Cardiac muscle cell (in vitro differentiated cells and primary cell): ENCODE results near the gene GID8. TPM values are rescaled to one million over a fixed set of nuclear protein-coding genes. Genes with fewer than 3 reads are reported as not detected.

Experiments
- DNase-seq, 2 donors: peaks; one replicate each; pipeline versions ENCODE4 v3.0.0 to v3.0.0-alpha.2; 2010 to 2017; ENCODE audit warnings: low read depth in 1 of 2, low spot score in 1 of 2
- H3K27ac ChIP-seq: fragments of 200-600 bp; sonication (generic); 2 replicates; pipeline ENCODE4 v1.5.1; 2016
- H3K27me3 ChIP-seq: fragments of 200-600 bp; sonication (generic); 2 replicates; pipeline ENCODE4 v1.6.0; 2016; ENCODE audit warnings: control low read depth
- H3K36me3 ChIP-seq: fragments of 200-600 bp; sonication (generic); 2 replicates; pipeline ENCODE4 v1.5.1; 2016; ENCODE audit warnings: control low read depth
- H3K4me1 ChIP-seq: fragments of 200-600 bp; sonication (generic); 2 replicates; pipeline ENCODE4 v1.8.1; 2017; ENCODE audit warnings: low read depth, mild to moderate bottlenecking, mixed run types
- H3K4me3 ChIP-seq: fragments of 200-600 bp; sonication (generic); 2 replicates; pipeline ENCODE4 v1.5.1; 2016; ENCODE audit warnings: mild to moderate bottlenecking
- H3K9me3 ChIP-seq: fragments of 200-600 bp; sonication (generic); 2 replicates; pipeline ENCODE4 v1.5.1; 2017; ENCODE audit warnings: low read depth, mild to moderate bottlenecking, control low read depth
- CTCF ChIP-seq: IDR thresholded peaks from 2 replicates; pipeline ENCODE4 v1.5.1; 2012; ENCODE audit warnings: low read depth, mild to moderate bottlenecking, low read length
- polyA plus RNA-seq: library from polyadenylated mRNA; unstranded; fragments of >200 nt; fragmentation: Nextera tagmentation; extraction: Ambion mirVana; gene quantifications from 2 replicates; pipeline ENCODE4 v1.2.1, GENCODE V29; 2016
- total RNA-seq: library from RNA; depleted of rRNA; stranded (reverse); fragments of >200 nt; gene quantifications from 2 replicates; pipeline ENCODE4 v1.2.3, GENCODE V29; 2016

Gene GID8
- total and polyA plus RNA-seq, 2 experiments from 2014 or later, result 24.5 to 49.5 TPM

GRCh38 chr20:62943396-62943795 is 5.4 kb downstream of the GID8 start:
- no peaks in the 10 kb centered on the region for H3K9me3 ChIP-seq
- no peak overlapping the region for H3K4me3 ChIP-seq
- no peak for TF ChIP-seq CTCF
- DNase-seq, result no peak
- no peak overlapping the region for H3K27ac ChIP-seq
- H3K27me3 ChIP-seq, result no peaks in the 10 kb centered on the region
- peaks cover 21% of the 10 kb centered on the region for H3K4me1 ChIP-seq
- H3K36me3 ChIP-seq, result peaks cover 45% of the 10 kb centered on the region

GRCh38 chr20:62944184-62944583 is 6.2 kb downstream of the GID8 start:
- no peak overlapping the region for H3K27ac ChIP-seq
- peaks cover 45% of the 10 kb centered on the region for H3K36me3 ChIP-seq
- no peaks in the 10 kb centered on the region for H3K9me3 ChIP-seq
- H3K27me3 ChIP-seq, result no peaks in the 10 kb centered on the region
- no peak for TF ChIP-seq CTCF
- DNase-seq, result no peak
- H3K4me1 ChIP-seq, result peaks cover 17% of the 10 kb centered on the region
- no peak overlapping the region for H3K4me3 ChIP-seq

- H3K27me3 ChIP-seq, result no peaks in the 10 kb centered on the region
- TF ChIP-seq CTCF, result no peak
- no peak overlapping the region for H3K4me3 ChIP-seq
- H3K27ac ChIP-seq, result no peak overlapping the region
- H3K4me1 ChIP-seq, result peaks cover 11% of the 10 kb centered on the region
- peaks cover 45% of the 10 kb centered on the region for H3K36me3 ChIP-seq
- H3K9me3 ChIP-seq, result no peaks in the 10 kb centered on the region
- DNase-seq, result no peak
Measured at GRCh38 chr20:62944746-62945145, 6.8 kb downstream of the GID8 start.

GRCh38 chr20:62945771-62946339 is 7.9 kb downstream of the GID8 start:
- Histone ChIP-seq H3K36me3 (peaks cover 45% of the 10 kb centered on the region), H3K27ac (no peak overlapping the region), H3K9me3 (no peaks in the 10 kb centered on the region), H3K4me3 (no peak overlapping the region), H3K27me3 (no peaks in the 10 kb centered on the region), H3K4me1 (peaks cover 10% of the 10 kb centered on the region)
- TF ChIP-seq CTCF, result no peak
- no peak for DNase-seq

- Histone ChIP-seq H3K4me3 (no peak overlapping the region), H3K9me3 (no peaks in the 10 kb centered on the region), H3K27me3 (no peaks in the 10 kb centered on the region), H3K4me1 (peaks cover 10% of the 10 kb centered on the region), H3K36me3 (peaks cover 41% of the 10 kb centered on the region), H3K27ac (peak overlapping the region; percentile 55)
- peak; percentile 65 to 80 for DNase-seq
- no peak for TF ChIP-seq CTCF
Measured at GRCh38 chr20:62946918-62947317, 9.0 kb downstream of the GID8 start.
